ENCODE data around the gene CPNE5.
"Not testable (repeated sequence)": the region's sequence is repeated elsewhere in the genome, so short reads cannot be mapped to it uniquely, and the experiment has no call there.

CPNE5 gene

DNA sequence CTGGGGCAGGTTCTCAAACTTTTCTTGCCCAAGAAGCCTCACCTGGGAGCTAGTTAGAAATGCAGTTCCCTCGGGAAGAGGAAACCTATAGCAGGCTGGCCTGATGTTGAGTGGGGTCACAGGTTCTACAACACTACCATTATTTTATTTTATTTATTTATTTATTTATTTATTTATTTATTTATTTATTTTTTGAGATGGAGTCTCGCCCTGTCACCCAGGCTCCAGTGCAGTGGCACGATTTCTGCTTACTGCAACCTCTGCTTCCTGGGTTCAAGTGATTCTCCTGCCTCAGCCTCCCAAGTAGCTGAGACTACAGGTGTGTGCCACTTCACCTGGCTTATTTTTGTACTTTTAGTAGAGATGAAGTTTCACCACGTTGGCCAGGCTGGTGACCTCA lies 115.3 kb downstream of the CPNE5 start:
- DNase-seq (ENCODE audit: low read depth): not testable (repeated sequence)

DNA sequence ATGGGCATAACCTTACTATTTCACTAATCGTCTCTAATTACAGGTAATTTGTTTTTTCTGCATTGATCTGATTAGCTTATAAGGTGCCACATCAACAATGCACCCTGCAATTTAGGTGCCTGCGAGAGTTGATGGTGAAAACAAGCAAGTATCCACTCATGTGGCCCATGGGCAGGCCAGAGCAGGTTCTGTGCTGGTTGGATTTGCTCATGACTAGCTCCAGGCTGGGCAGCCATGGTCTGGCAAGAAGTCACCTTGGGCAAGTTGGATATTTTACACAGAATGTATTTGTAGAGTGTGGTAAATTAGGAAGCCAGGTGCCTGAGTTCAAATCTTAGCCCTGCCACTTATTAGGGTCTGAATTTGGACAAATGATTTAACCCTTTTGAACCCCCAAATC lies 116.4 kb downstream of the CPNE5 start:
- no peak for DNase-seq (ENCODE audit: low read depth)

- DNase-seq (ENCODE audit: low read depth): no peak
Observed at GRCh38 chr6:36722365-36722764, 116.9 kb downstream of the CPNE5 start.

- no peak for DNase-seq (ENCODE audit: low read depth)
Observed at GRCh38 chr6:36721369-36722140, 117.7 kb downstream of the CPNE5 start.

GRCh38 chr6:36720251-36721141 lies 118.7 kb downstream of the CPNE5 start:
- no peak for DNase-seq (ENCODE audit: low read depth)

GRCh38 chr6:36719126-36719525 lies 120.1 kb downstream of the CPNE5 start:
- no peak for DNase-seq (ENCODE audit: low read depth)

- DNase-seq (ENCODE audit: low read depth): no peak
Observed at GRCh38 chr6:36718560-36718959, 120.7 kb downstream of the CPNE5 start.

GRCh38 chr6:36717871-36718540 lies 121.2 kb downstream of the CPNE5 start:
- no peak for DNase-seq (ENCODE audit: low read depth)

DNA sequence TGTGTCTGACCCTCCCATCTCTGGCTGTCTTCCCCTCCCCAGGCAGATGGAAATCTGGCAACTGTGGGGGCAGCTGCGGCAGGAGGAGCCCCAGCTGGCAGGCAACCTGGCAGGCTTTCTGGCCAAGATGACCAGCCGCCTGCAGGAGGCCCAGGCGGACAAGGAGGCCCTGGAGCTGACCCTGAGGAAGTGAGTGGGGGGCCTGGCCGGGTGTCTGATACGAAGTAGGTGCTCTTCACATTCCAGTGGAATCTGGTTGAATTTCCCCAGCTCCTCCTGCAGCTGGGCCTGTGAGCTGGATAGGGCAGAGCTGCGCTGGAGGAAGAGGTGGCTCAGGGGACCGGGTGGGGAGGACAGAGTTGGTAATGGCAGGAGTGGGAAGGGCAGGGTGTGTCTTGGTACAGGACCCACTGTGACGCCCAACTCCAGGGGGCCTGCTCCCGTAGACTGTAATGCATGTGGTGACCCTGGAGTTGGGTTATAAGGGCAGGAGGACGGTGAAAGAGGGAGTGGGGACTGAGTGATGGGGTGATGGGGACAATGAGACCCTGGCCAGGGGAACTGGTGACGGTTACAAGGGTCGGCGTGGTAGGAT lies 121.9 kb downstream of the CPNE5 start:
- no peak for DNase-seq (ENCODE audit: low read depth)

DNA sequence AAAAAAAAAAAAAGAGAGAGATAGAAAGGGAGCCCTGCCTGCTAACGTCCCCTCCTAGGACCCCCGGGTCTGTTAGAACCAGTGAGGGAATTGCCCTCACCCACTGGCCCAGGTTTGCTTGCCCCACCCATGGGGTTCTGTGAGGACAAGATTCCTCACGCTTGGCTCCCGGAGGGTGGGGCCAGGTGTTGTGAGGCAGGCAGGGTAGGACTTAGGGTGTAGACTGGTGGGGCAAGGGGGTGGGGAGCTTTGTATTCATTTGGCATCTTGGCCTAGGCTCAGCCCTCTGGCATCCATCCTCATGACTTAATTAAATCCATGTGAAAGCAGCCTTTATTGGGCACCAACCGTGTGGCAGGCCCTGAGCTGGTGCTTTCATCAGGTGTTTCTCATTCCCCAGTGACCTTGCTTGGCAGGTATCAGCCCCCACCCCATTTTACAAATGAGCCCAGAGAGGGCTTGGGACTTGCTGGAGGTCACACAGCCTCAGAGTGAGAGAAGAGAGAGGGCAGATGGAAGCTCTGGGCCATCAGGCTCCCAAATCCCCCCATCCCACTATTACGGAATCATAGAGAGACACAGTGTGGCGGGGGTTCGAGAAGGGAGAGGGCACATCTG lies 122.7 kb downstream of the CPNE5 start:
- DNase-seq (ENCODE audit: low read depth): no peak

- no peak for DNase-seq (ENCODE audit: low read depth)
Observed at GRCh38 chr6:36715469-36715868, 123.8 kb downstream of the CPNE5 start.

DNA sequence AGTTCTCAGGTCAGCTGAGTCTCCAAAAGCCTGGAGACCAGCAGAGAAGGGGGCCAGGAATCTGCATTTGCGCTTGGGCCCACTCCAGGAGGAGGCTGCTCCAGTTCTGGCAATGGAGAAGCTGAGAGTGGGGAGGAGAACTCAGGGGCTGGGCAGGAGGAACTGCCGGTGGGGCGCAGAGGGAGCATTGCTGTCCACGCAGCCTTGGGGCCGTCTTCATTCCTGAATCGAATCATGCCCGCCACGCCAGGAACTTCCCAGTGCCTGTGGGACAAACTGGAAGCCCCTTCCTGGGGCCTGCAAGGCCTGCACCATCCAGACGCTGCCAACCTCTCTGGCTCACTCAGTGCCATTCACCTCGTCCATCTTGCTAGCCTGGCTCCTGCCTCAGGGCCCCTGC lies 124.7 kb downstream of the CPNE5 start:
- no peak for DNase-seq (ENCODE audit: low read depth)

DNA sequence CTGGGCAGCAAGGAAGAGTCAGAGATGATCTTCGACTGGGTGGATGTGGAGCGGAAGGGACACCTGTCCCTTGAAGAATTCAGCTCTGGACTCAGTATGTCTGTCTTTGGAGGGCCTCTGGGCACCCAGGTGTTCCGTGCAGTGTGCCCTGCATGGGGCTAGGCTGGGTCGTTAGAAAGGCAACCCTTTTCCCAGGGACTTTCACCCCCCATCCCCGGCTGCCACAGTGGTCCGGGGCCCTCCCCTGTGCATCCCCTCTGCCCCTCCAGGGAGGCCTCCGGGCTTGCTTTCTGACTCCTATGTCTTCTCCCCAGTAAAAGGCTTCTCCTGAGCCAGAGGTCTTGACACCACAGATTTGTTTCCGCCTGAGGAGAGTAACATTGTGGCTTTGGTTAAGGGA lies 125.4 kb downstream of the CPNE5 start:
- no peak for DNase-seq (ENCODE audit: low read depth)

DNA sequence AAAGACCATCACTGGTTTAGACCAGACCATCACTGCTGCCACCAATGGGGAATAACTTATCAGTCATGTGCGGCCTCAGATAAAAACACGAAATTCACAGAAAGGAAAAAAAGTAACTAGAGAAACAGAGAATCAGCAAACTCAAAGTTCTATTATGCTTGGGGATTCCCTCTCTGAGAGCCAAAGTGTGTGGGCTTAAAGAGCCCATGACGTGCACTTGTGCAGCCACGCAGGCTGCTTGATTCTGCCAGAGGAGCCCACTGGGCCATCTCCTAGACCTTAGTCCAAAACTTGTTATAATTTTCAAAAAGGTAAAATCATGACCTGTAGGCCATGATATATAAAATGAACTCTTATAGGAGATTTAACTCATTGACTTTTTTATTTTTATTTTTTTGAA lies 126.4 kb downstream of the CPNE5 start:
- DNase-seq (ENCODE audit: low read depth): no peak

GRCh38 chr6:36706339-36706738 lies 132.9 kb downstream of the CPNE5 start:
- DNase-seq (ENCODE audit: low read depth): no peak

DNA sequence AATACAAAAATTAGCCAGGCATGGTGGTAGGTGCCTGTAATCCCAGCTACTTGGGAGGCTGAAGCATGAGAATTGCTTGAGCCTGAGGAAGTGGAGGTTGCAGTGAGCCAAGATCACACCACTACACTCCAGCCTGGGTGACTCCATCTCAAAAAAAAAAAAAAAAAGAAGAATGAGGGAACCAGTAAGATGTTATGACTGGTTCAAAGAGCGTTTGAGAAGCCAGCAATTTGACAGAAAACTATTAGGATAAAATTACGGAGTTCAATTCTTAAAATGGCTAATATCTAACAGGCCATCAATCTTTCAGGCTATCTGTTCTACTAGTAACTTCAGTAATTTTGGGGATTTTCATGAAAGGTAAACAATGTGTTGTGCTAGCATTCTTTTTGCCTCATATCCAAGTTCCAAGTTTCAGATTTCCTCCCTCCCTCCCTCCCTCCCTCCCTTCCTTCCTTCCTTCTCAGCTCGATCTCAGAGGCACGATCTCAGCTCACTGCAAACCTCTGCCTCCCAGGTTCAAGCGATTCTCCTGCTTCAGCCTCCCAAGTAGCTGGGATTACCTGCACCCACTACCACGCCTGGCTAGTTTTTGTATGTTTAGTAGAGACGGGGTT lies 134.2 kb downstream of the CPNE5 start:
- DNase-seq (ENCODE audit: low read depth): not testable (repeated sequence)

DNA sequence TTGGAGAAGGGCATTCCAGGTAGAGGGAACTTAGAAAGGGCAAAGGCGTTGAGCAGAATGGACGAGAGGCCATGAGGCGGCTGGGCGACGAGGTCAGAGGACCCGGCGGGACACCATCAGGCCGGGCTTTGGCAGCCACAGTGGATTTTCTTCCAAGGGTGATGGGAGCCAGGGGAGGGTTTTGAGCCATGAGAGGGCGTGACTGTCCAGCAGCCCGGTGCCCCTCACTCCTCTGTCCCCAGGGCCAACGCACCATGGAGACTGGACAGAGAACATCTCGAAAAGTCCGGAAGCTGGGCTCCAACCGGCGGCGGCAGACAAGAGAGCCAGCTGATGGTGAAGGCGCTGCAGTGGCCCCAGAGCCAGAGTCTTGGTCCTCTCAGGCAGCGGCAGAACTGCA lies 135.3 kb downstream of the CPNE5 start:
- DNase-seq (ENCODE audit: low read depth): no peak

GRCh38 chr6:36703081-36703606 lies 136.1 kb downstream of the CPNE5 start:
- no peak for DNase-seq (ENCODE audit: low read depth)

DNA sequence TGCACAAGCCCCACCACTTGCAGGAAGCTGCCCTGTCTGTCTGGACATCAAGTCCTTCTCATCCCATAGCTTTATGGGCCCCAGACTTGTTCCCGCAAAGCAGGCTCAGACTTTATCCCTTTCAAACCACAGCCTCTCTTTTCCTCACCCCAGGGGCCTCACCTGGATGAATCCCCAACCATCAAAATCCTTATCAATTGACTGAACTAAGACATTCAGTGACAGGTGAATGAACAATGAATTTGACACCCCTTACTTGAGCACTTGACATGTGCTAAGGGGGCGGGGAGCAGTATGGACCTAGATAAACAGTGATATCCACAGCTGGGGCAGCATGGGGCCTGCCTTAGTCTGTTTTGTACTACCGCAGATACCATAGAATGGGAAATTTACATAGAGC lies 136.6 kb downstream of the CPNE5 start:
- DNase-seq (ENCODE audit: low read depth): no peak

- DNase-seq (ENCODE audit: low read depth): no peak
Observed at GRCh38 chr6:36701401-36701991, 137.7 kb downstream of the CPNE5 start.

GRCh38 chr6:36700831-36701230 lies 138.4 kb downstream of the CPNE5 start:
- DNase-seq (ENCODE audit: low read depth): no peak

Data from stromal cell of bone marrow (primary cell).